ENCODE results near the gene PSD.

DNA sequence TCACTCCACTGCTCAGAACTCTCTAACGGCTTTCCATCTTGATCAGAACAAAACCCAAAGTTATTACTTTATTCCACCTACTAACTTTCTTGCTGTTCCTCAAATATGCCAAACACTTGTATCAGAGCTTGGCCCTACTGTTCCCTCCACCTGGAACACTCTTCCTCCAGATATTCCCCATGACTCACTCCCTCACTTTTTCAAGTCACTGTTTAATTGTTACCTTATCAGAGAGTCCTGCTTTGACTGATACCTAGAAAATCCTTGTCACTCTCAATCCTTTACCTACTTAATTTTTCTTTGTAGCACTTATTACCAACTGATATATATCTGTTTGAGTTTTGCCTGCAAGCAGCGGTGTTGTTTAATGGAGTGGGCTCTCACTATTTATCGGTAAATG, 28.7 kb downstream of the PSD start:
- TF ChIP-seq EZH2 (IDR thresholded peaks at IDR 0.05; ENCODE audit: borderline replicate concordance, insufficient read depth, low read length, poor library complexity, severe bottlenecking): no peak
- TF ChIP-seq, protein P1, sequence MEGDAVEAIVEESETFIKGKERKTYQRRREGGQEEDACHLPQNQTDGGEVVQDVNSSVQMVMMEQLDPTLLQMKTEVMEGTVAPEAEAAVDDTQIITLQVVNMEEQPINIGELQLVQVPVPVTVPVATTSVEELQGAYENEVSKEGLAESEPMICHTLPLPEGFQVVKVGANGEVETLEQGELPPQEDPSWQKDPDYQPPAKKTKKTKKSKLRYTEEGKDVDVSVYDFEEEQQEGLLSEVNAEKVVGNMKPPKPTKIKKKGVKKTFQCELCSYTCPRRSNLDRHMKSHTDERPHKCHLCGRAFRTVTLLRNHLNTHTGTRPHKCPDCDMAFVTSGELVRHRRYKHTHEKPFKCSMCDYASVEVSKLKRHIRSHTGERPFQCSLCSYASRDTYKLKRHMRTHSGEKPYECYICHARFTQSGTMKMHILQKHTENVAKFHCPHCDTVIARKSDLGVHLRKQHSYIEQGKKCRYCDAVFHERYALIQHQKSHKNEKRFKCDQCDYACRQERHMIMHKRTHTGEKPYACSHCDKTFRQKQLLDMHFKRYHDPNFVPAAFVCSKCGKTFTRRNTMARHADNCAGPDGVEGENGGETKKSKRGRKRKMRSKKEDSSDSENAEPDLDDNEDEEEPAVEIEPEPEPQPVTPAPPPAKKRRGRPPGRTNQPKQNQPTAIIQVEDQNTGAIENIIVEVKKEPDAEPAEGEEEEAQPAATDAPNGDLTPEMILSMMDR (IDR thresholded peaks at IDR 0.05; ENCODE audit: poor library complexity, severe bottlenecking): no peak
